H1 (cell line): ENCODE data around the gene SLC1A2. TPM values are rescaled to one million over a fixed set of nuclear protein-coding genes. Genes with fewer than 3 reads are reported as not detected.

Source experiments
- CTCF ChIA-PET: fragments of 300-600 bp; sonication (Branson Sonifier 250); formaldehyde crosslinking; loops from one replicate; lab custom pipeline; 2021; ENCODE audit not compliant: partially characterized antibody; lab: Charles Lee
- POLR2A ChIA-PET: fragments of 300-600 bp; sonication (Branson Sonifier 250); formaldehyde crosslinking; loops from one replicate; lab custom pipeline; 2021; ENCODE audit warnings: inconsistent platforms; ENCODE audit not compliant: partially characterized antibody; lab: Charles Lee
- DNase-seq, 2 experiments: peaks; one replicate each; pipeline versions ENCODE4 v3.0.0 to v3.0.0-alpha.2; 2010 to 2022; ENCODE audit warnings: low spot score in 2 of 2, low read depth in 1 of 2, mixed read lengths in 1 of 2
- FAIRE-seq: peaks from 2 replicates; lab custom pipeline; 2011; peaks lifted over from hg19 to GRCh38; lab: Jason Lieb, UNC
- H2AFZ ChIP-seq: 2 replicates; pipeline ENCODE4 v1.8.1; 2012; ENCODE audit warnings: low read length, inconsistent platforms
- H2AK5ac ChIP-seq: 2 replicates; pipeline ENCODE4 v1.6.1; 2013; ENCODE audit warnings: low read depth, low read length
- H2BK120ac ChIP-seq: replicated peaks from 2 replicates; pipeline ENCODE3; 2013; ENCODE audit warnings: low read depth, low read length, inconsistent platforms
- H2BK12ac ChIP-seq: 2 replicates; pipeline ENCODE4 v1.6.1; 2013; ENCODE audit warnings: low read depth, low read length
- H2BK15ac ChIP-seq: 2 replicates; pipeline ENCODE4 v1.6.1; 2013; ENCODE audit warnings: low read length
- H2BK20ac ChIP-seq: 2 replicates; pipeline ENCODE4 v1.6.1; 2013; ENCODE audit warnings: low read length
- H2BK5ac ChIP-seq: 2 replicates; pipeline ENCODE4 v1.6.1; 2013; ENCODE audit warnings: low read depth, low read length
- H3K14ac ChIP-seq: 2 replicates; pipeline ENCODE4 v1.6.1; 2013; ENCODE audit warnings: inconsistent platforms; ENCODE audit not compliant: insufficient read length
- H3K18ac ChIP-seq: 2 replicates; pipeline ENCODE4 v1.6.1; 2013; ENCODE audit warnings: low read length; ENCODE audit errors: extremely low read depth
- H3K23ac ChIP-seq: 2 replicates; pipeline ENCODE4 v1.6.1; 2013; ENCODE audit warnings: inconsistent platforms; ENCODE audit not compliant: insufficient read length
- H3K23me2 ChIP-seq: 2 replicates; pipeline ENCODE4 v1.6.1; 2013; ENCODE audit warnings: low read depth, low read length
- H3K27ac ChIP-seq: 2 replicates; pipeline ENCODE4 v1.6.1; 2011; ENCODE audit warnings: low read depth, low read length, inconsistent platforms
- H3K27me3 ChIP-seq, 4 experiments: replicated peaks in 1 of 4; 1 replicate in 1 of 4; 2 replicates in 3 of 4; pipeline versions ENCODE4 v1.6.1 to v1.8.1; 2011 to 2013; ENCODE audit warnings: low read length in 3 of 4, mild to moderate bottlenecking in 3 of 4, inconsistent platforms in 2 of 4, mixed read lengths in 2 of 4, moderate library complexity in 1 of 4; ENCODE audit not compliant: control insufficient read depth in 3 of 4, insufficient read depth in 3 of 4; ENCODE audit errors: extremely low read depth in 1 of 4
- H3K36me3 ChIP-seq, 4 experiments: 2 replicates each; pipeline versions ENCODE4 v1.6.1 to v1.8.1; 2011 to 2013; ENCODE audit warnings: mild to moderate bottlenecking in 4 of 4, low read length in 3 of 4, moderate library complexity in 2 of 4, control low read depth in 1 of 4, inconsistent platforms in 1 of 4; ENCODE audit not compliant: insufficient read depth in 4 of 4, control insufficient read depth in 2 of 4
- H3K4ac ChIP-seq: replicated peaks from 2 replicates; pipeline ENCODE3; 2013; ENCODE audit warnings: low read length, low read depth, mixed read lengths, inconsistent platforms; ENCODE audit not compliant: insufficient read length
- H3K4me1 ChIP-seq, 4 experiments: replicated peaks in 1 of 4; 1 replicate in 1 of 4; 2 replicates in 3 of 4; pipeline versions ENCODE4 v1.6.1 to v1.8.1; 2011 to 2013; ENCODE audit warnings: low read length in 3 of 4, inconsistent platforms in 2 of 4, mixed read lengths in 1 of 4; ENCODE audit not compliant: insufficient read depth in 4 of 4, control insufficient read depth in 3 of 4
- H3K4me2 ChIP-seq, 2 experiments: 2 replicates each; pipeline versions ENCODE4 v1.6.1 to v1.8.1; 2011 to 2013; ENCODE audit warnings: low read depth in 2 of 2, low read length in 2 of 2, control low read depth in 1 of 2, inconsistent platforms in 1 of 2, mild to moderate bottlenecking in 1 of 2; ENCODE audit not compliant: insufficient read depth in 1 of 2
- H3K4me3 ChIP-seq, 4 experiments: fragments of 200-600, 300-600 bp in 1 of 4; sonication (generic), shearing (Covaris generic), sonication (Bioruptor Twin) in 1 of 4; 2 replicates each; pipeline versions ENCODE4 v1.5.1 to v1.8.1; 2011 to 2016; ENCODE audit warnings: low read length in 4 of 4, low read depth in 3 of 4, control low read depth in 2 of 4, inconsistent platforms in 2 of 4, mild to moderate bottlenecking in 2 of 4, mixed read lengths in 1 of 4, moderate library complexity in 1 of 4; ENCODE audit not compliant: insufficient read depth in 2 of 4; ENCODE audit errors: extremely low read depth in 1 of 4
- H3K56ac ChIP-seq: replicated peaks from 2 replicates; pipeline ENCODE3; 2013; ENCODE audit warnings: low read depth, mild to moderate bottlenecking, mixed read lengths, low read length, inconsistent platforms; ENCODE audit not compliant: insufficient read length
- H3K79me1 ChIP-seq: 2 replicates; pipeline ENCODE4 v1.6.1; 2013; ENCODE audit warnings: low read depth, low read length, control low read depth
- H3K79me2 ChIP-seq, 2 experiments: 2 replicates each; pipeline versions ENCODE4 v1.6.1 to v1.8.1; 2012 to 2013; ENCODE audit warnings: low read length in 2 of 2, mild to moderate bottlenecking in 2 of 2, inconsistent platforms in 1 of 2; ENCODE audit not compliant: insufficient read depth in 2 of 2, control insufficient read depth in 1 of 2
- H3K9ac ChIP-seq, 4 experiments: replicated peaks in 1 of 4; 1 replicate in 1 of 4; 2 replicates in 3 of 4; pipeline versions ENCODE4 v1.6.1 to v1.8.1; 2011 to 2013; ENCODE audit warnings: low read depth in 3 of 4, low read length in 3 of 4, control low read depth in 2 of 4, mild to moderate bottlenecking in 2 of 4, moderate library complexity in 2 of 4, inconsistent platforms in 1 of 4; ENCODE audit errors: extremely low read depth in 1 of 4
- H3K9me3 ChIP-seq, 2 experiments: 2 replicates each; pipeline versions ENCODE4 v1.6.1 to v1.8.1; 2012 to 2013; ENCODE audit warnings: mild to moderate bottlenecking in 2 of 2, moderate library complexity in 2 of 2, control low read depth in 1 of 2, inconsistent platforms in 1 of 2, low read depth in 1 of 2, low read length in 1 of 2, mixed read lengths in 1 of 2; ENCODE audit not compliant: insufficient read depth in 2 of 2
- H4K20me1 ChIP-seq, 2 experiments: replicated peaks in 1 of 2; 2 replicates each; pipeline versions ENCODE3 to v1.8.1; 2011 to 2013; ENCODE audit warnings: inconsistent platforms in 2 of 2, low read length in 2 of 2, mild to moderate bottlenecking in 1 of 2; ENCODE audit not compliant: insufficient read depth in 2 of 2, control insufficient read depth in 1 of 2
- H4K5ac ChIP-seq: 2 replicates; pipeline ENCODE4 v1.6.1; 2013; ENCODE audit warnings: low read length, low read depth, mixed read lengths, inconsistent platforms; ENCODE audit not compliant: insufficient read length
- H4K8ac ChIP-seq: 2 replicates; pipeline ENCODE4 v1.8.0; 2013; ENCODE audit warnings: mild to moderate bottlenecking, moderate library complexity, low read length, inconsistent platforms; ENCODE audit not compliant: insufficient read depth; ENCODE audit errors: extremely low read depth
- H4K91ac ChIP-seq: replicated peaks from 2 replicates; pipeline ENCODE3; 2013; ENCODE audit warnings: low read length, mixed read lengths, inconsistent platforms; ENCODE audit not compliant: insufficient read length
- ATF2 ChIP-seq: IDR thresholded peaks from 2 replicates; pipeline ENCODE4 v1.6.1; 2012; ENCODE audit warnings: low read length, inconsistent platforms
- CHD1 ChIP-seq: IDR thresholded peaks from 2 replicates; pipeline ENCODE4 v1.6.1; 2012; ENCODE audit warnings: low read depth, low read length, improper control_type of control experiment
- EGR1 ChIP-seq: IDR thresholded peaks from 2 replicates; pipeline ENCODE4 v1.6.1; 2011; ENCODE audit warnings: low read depth, low read length, borderline replicate concordance
- KDM4A ChIP-seq: IDR thresholded peaks from one replicate; pipeline ENCODE4 v1.7.1; 2012; ENCODE audit warnings: low read depth, mild to moderate bottlenecking, moderate library complexity, low read length, inconsistent platforms; ENCODE audit not compliant: severe bottlenecking
- PHF8 ChIP-seq: fragments of 200-600 bp; sonication (generic); conservative IDR thresholded peaks from 2 replicates; pipeline ENCODE4 v1.7.1; 2012; ENCODE audit warnings: low read depth, mild to moderate bottlenecking, inconsistent platforms, low read length, moderate library complexity
- RBBP5 ChIP-seq: IDR thresholded peaks from 2 replicates; pipeline ENCODE4 v1.7.1; 2012; ENCODE audit warnings: low read depth, mild to moderate bottlenecking, inconsistent platforms, low read length, moderate library complexity, borderline replicate concordance
- TAF1 ChIP-seq: IDR thresholded peaks from 2 replicates; pipeline ENCODE4 v1.6.1; 2011; ENCODE audit warnings: mild to moderate bottlenecking, low read depth, low read length
- USF2 ChIP-seq: IDR thresholded peaks from 2 replicates; pipeline ENCODE4 v1.6.1; 2011; ENCODE audit warnings: low read length, improper control_type of control experiment
- WGBS, 2 experiments: shearing (Covaris generic) in 1 of 2; methylation state at CpG; one replicate each; pipeline versions ENCODE4 v1.1.6 to v1.1.7; 2013 to 2015; ENCODE audit warnings: low lambda C conversion rate in 2 of 2, mixed read lengths in 2 of 2, inconsistent platforms in 1 of 2, low coverage in 1 of 2, missing lambda C conversion rate in 1 of 2; ENCODE audit not compliant: insufficient replicate concordance in 2 of 2, insufficient coverage in 1 of 2, insufficient read length in 1 of 2; ENCODE audit errors: extremely low coverage in 1 of 2, missing lambda C conversion rate in 1 of 2; 5-methylcytosine and 5-hydroxymethylcytosine counted together
- polyA plus RNA-seq, 7 experiments: library from polyadenylated mRNA; depleted of rRNA in 3 of 7; stranded (reverse) in 5 of 7; unstranded in 2 of 7; fragments of >200 nt in 5 of 7; fragments of 200-250 nt in 2 of 7; gene quantifications; 1 replicate in 5 of 7; 2 replicates in 1 of 7; 4 replicates in 1 of 7; pipeline versions ENCODE4 v1.2.1 to v1.2.3, GENCODE V29; 2011 to 2013; ENCODE audit warnings: missing spikeins in 2 of 7, mixed read lengths in 2 of 7
- total RNA-seq: library from RNA; stranded (reverse); fragmentation: NEBNext Ultra II Directional; extraction: Animal tissue kit (Norgen Biotek cat#: 25700); gene quantifications from 2 replicates; pipeline ENCODE4 v1.2.1, GENCODE V29; 2021

Gene SLC1A2
- total and polyA plus RNA-seq, 2 of the 8 experiments (the other 6 are each of a cell fraction or from before 2014, with no cell fraction given): 0.57 to 1.2 TPM

- H3K27ac ChIP-seq: no peak overlapping the region
- no peak overlapping the region for H4K5ac ChIP-seq
- H3K9me3 ChIP-seq: peaks cover 13% of the 10 kb centered on the region in 2 experiments
- H3K56ac ChIP-seq: no peak overlapping the region
- H3K23ac ChIP-seq: no peak overlapping the region
- H3K4ac ChIP-seq: no peak overlapping the region
- H4K20me1 ChIP-seq: no peaks in the 10 kb centered on the region
- no peak overlapping the region for H4K8ac ChIP-seq
- FAIRE-seq: no peak
- H3K27me3 ChIP-seq: peaks cover 0 to 15% (median 7%) of the 10 kb centered on the region in 4 experiments; a peak in 4 of 7 replicates
- 0 out of 2 replicates have a peak overlapping the region, but pooled peaks have one; percentile 46 for H2BK12ac ChIP-seq
- TF ChIP-seq KDM4A: no peak
- TF ChIP-seq EGR1: no peak
- no peak for TF ChIP-seq CHD1
- no peak for TF ChIP-seq PHF8
- TF ChIP-seq RBBP5: no peak
- no peak for TF ChIP-seq TAF1
- no peak for TF ChIP-seq ATF2
- TF ChIP-seq USF2: no peak
- no peak overlapping the region for H2BK20ac ChIP-seq
- ChIA-PET POLR2A (no interaction called here), CTCF (interaction anchor here (0.6 to 1.0 kb wide), 2 partner anchors 9 to 1921 kb away, joined by 3 to 4 read pairs; no protein-coding TSS in a partner anchor)
- H2BK15ac ChIP-seq: no peak overlapping the region
- peak overlapping the region; percentile 7 for H4K91ac ChIP-seq
- H2BK5ac ChIP-seq: no peak overlapping the region
- H2BK120ac ChIP-seq: no peak overlapping the region
- H3K4me1 ChIP-seq: peaks cover 0 to 3% (median 0%) of the 10 kb centered on the region in 4 experiments; a peak in 2 of 7 replicates
- H3K14ac ChIP-seq: no peak overlapping the region
- H2AFZ ChIP-seq: no peak overlapping the region
- no peaks in the 10 kb centered on the region for H3K23me2 ChIP-seq
- no peak overlapping the region for H2AK5ac ChIP-seq
- no peaks in the 10 kb centered on the region for H3K36me3 ChIP-seq
- no peak overlapping the region for H3K9ac ChIP-seq
- no peak for DNase-seq
- no peaks in the 10 kb centered on the region for H3K79me2 ChIP-seq
- H3K79me1 ChIP-seq: no peaks in the 10 kb centered on the region
- no peak overlapping the region; a peak in 1 of 4 replicates for H3K4me2 ChIP-seq
- 87% methylated on average over 2 of the region's 2 CpGs; no CpG with 5 or more reads in 1 of the 2 experiments for WGBS, 2 experiments
- no peak overlapping the region for H3K4me3 ChIP-seq
- H3K18ac ChIP-seq: 0 out of 2 replicates have a peak overlapping the region, but pooled peaks have one; percentile 41
Observed at GRCh38 chr11:35330931-35331330, 88.4 kb downstream of the SLC1A2 start.
